Stimulated activated CD8-positive, alpha-beta memory T cell treated with anti-CD3 and anti-CD28 coated beads, Interleukin-2, amount 100 ng/mL, for 1 hour (primary cell): Measurements from ENCODE around the gene LPCAT1.
"Not testable (repeated sequence)": the region's sequence is repeated elsewhere in the genome, so short reads cannot be mapped to it uniquely, and the experiment has no call there.

Source experiments
- DNase-seq, 2 donors: peaks; one replicate each; pipeline ENCODE4 v3.0.0-alpha.2; 2020; ENCODE audit warnings: low read depth in 2 of 2

Gene LPCAT1

GRCh38 chr5:1429066-1429465 lies 94.7 kb downstream of the LPCAT1 start:
- DNase-seq = no peak

GRCh38 chr5:1428107-1428506 lies 95.7 kb downstream of the LPCAT1 start:
- no peak for DNase-seq

GRCh38 chr5:1424716-1425115 lies 99.0 kb downstream of the LPCAT1 start:
- DNase-seq = no peak

GRCh38 chr5:1423901-1424603 lies 99.7 kb downstream of the LPCAT1 start:
- DNase-seq = no peak

- DNase-seq = not testable (repeated sequence)
Measured at GRCh38 chr5:1422522-1422921, 101.2 kb downstream of the LPCAT1 start.

GRCh38 chr5:1421521-1422341 lies 102.0 kb downstream of the LPCAT1 start:
- no peak for DNase-seq

- no peak for DNase-seq
Measured at GRCh38 chr5:1420211-1421195, 103.3 kb downstream of the LPCAT1 start.

- no peak for DNase-seq
Measured at GRCh38 chr5:1419476-1420210, 104.1 kb downstream of the LPCAT1 start.

- DNase-seq = no peak
Measured at GRCh38 chr5:1418921-1419280, 104.9 kb downstream of the LPCAT1 start.

- DNase-seq = no peak
Measured at GRCh38 chr5:1418238-1418920, 105.4 kb downstream of the LPCAT1 start.

- no peak for DNase-seq
Measured at GRCh38 chr5:1417586-1418225, 106.1 kb downstream of the LPCAT1 start.

- DNase-seq = no peak
Measured at GRCh38 chr5:1416856-1417469, 106.8 kb downstream of the LPCAT1 start.

- DNase-seq = no peak
Measured at GRCh38 chr5:1415626-1416360, 108.0 kb downstream of the LPCAT1 start.

- no peak for DNase-seq
Measured at GRCh38 chr5:1415059-1415425, 108.7 kb downstream of the LPCAT1 start.

- DNase-seq = no peak
Measured at GRCh38 chr5:1414311-1415058, 109.3 kb downstream of the LPCAT1 start.

GRCh38 chr5:1413611-1414241 lies 110.0 kb downstream of the LPCAT1 start:
- no peak for DNase-seq

- no peak for DNase-seq
Measured at GRCh38 chr5:1413211-1413610, 110.5 kb downstream of the LPCAT1 start.

GRCh38 chr5:1412621-1413020 lies 111.1 kb downstream of the LPCAT1 start:
- no peak for DNase-seq
